Mesendoderm (in vitro differentiated cells): ENCODE results near the gene PTPN2.

Experiments used
- DNase-seq: peaks from one replicate; pipeline ENCODE4 v3.0.0; 2013
- H2AK5ac ChIP-seq: 2 replicates; pipeline ENCODE4 v1.6.1; 2013; ENCODE audit warnings: low read length, inconsistent platforms
- H2BK120ac ChIP-seq: 2 replicates; pipeline ENCODE4 v1.6.1; 2013; ENCODE audit warnings: low read depth, mild to moderate bottlenecking, low read length, moderate library complexity, mixed read lengths
- H2BK15ac ChIP-seq: replicated peaks from 2 replicates; pipeline ENCODE4 v1.6.1; 2013; ENCODE audit warnings: low read depth, mild to moderate bottlenecking, moderate library complexity
- H2BK5ac ChIP-seq: 2 replicates; pipeline ENCODE4 v1.6.1; 2013; ENCODE audit warnings: low read length, inconsistent platforms
- H3K18ac ChIP-seq: 2 replicates; pipeline ENCODE4 v1.6.1; 2013; ENCODE audit warnings: mild to moderate bottlenecking, low read length, mixed read lengths
- H3K23ac ChIP-seq: one replicate; pipeline ENCODE4 v1.6.1; 2013; ENCODE audit warnings: low read length
- H3K27ac ChIP-seq: 2 replicates; pipeline ENCODE4 v1.5.1; 2013; ENCODE audit warnings: low read depth, mild to moderate bottlenecking, inconsistent platforms, low read length, moderate library complexity
- H3K27me3 ChIP-seq: 2 replicates; pipeline ENCODE4 v1.6.1; 2013; ENCODE audit warnings: low read length, control low read depth, mild to moderate bottlenecking, inconsistent platforms; ENCODE audit not compliant: insufficient read depth, poor library complexity
- H3K36me3 ChIP-seq: 2 replicates; pipeline ENCODE4 v1.6.1; 2013; ENCODE audit warnings: low read length, inconsistent platforms; ENCODE audit not compliant: control insufficient read depth, insufficient read depth
- H3K4ac ChIP-seq: one replicate; pipeline ENCODE4 v1.6.1; 2013; ENCODE audit warnings: low read depth, mild to moderate bottlenecking, low read length, moderate library complexity
- H3K4me1 ChIP-seq: 2 replicates; pipeline ENCODE4 v1.6.1; 2013; ENCODE audit warnings: low read depth, low read length, inconsistent platforms; ENCODE audit not compliant: control insufficient read depth
- H3K4me2 ChIP-seq: 2 replicates; pipeline ENCODE4 v1.6.1; 2013; ENCODE audit warnings: low read length
- H3K4me3 ChIP-seq: 2 replicates; pipeline ENCODE4 v1.5.1; 2013; ENCODE audit warnings: mild to moderate bottlenecking, low read length
- H3K56ac ChIP-seq: one replicate; pipeline ENCODE4 v1.6.1; 2013; ENCODE audit warnings: low read length
- H3K79me1 ChIP-seq: 2 replicates; pipeline ENCODE4 v1.6.1; 2013; ENCODE audit warnings: low read length, inconsistent platforms
- H3K79me2 ChIP-seq: 2 replicates; pipeline ENCODE4 v1.6.1; 2013; ENCODE audit warnings: mild to moderate bottlenecking, low read length; ENCODE audit not compliant: control insufficient read depth, insufficient read depth
- H3K9ac ChIP-seq: 2 replicates; pipeline ENCODE4 v1.6.1; 2013; ENCODE audit warnings: low read length, inconsistent platforms
- H4K5ac ChIP-seq: one replicate; pipeline ENCODE4 v1.6.1; 2013; ENCODE audit warnings: low read length
- H4K8ac ChIP-seq: one replicate; pipeline ENCODE4 v1.6.1; 2013; ENCODE audit warnings: low read depth, mild to moderate bottlenecking, control low read depth, low read length, moderate library complexity
- WGBS: extraction: QIAGEN DNeasy Blood & Tissue Kit; methylation state at CpG from one replicate; pipeline ENCODE4 v1.1.7; 2013; ENCODE audit warnings: low lambda C conversion rate, missing lambda C conversion rate; ENCODE audit not compliant: insufficient coverage; ENCODE audit errors: extremely low coverage; 5-methylcytosine and 5-hydroxymethylcytosine counted together

Gene PTPN2

DNA sequence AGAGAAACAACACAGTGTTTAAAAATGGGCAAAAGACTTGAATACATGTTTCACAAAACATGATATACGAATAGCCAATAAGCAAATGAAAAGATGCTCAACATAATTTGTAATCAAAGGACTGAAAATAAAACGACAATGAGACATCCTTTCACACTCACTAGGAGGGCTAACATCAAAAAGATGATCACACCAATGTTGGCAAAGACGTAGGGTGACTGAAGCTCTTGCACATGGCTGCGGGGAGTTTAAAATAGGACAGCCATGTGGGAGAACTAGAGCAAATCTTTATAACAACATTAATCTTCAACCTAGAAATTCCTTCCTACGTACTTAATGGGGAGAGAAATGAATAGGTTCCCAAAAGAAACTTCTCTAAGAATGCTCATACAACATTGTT, 44.6 kb upstream of the PTPN2 start:
- Histone ChIP-seq H3K27me3 (no peaks in the 10 kb centered on the region), H2BK15ac (no peak overlapping the region), H3K4me1 (no peaks in the 10 kb centered on the region), H2BK120ac (no peak overlapping the region), H2BK5ac (no peak overlapping the region), H3K4me2 (no peak overlapping the region), H4K8ac (no peak overlapping the region), H3K27ac (no peak overlapping the region), H3K36me3 (no peaks in the 10 kb centered on the region), H3K4me3 (no peak overlapping the region), H3K18ac (no peak overlapping the region), H2AK5ac (no peak overlapping the region), H3K56ac (no peak overlapping the region), H4K5ac (no peak overlapping the region), H3K23ac (no peak overlapping the region), H3K9ac (no peak overlapping the region), H3K79me1 (no peaks in the 10 kb centered on the region), H3K79me2 (no peaks in the 10 kb centered on the region), H3K4ac (no peak overlapping the region)
- DNase-seq: no peak
- no CpG with 5 or more reads among the region's 5 CpGs for WGBS

DNA sequence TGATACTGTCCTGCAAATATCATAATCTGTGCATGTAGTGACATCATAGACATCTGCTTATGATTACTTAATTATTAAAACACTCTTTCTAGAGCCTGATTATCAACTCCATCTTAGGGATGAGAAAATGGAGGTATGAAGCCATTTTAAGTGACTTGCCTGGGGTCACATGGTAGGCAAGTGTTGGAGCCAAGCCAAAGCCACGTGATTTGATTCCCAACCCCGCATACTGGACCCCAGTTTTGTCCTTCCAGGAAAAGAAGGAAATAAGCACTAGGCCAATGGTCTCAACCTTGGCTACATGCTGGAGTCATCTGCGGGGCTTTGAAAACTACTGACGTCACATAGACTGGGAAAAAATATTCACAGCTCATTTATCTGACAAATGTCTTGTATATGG, 44.2 kb upstream of the PTPN2 start:
- Histone ChIP-seq H3K27me3 (no peaks in the 10 kb centered on the region), H3K4ac (no peak overlapping the region), H3K79me1 (no peaks in the 10 kb centered on the region), H3K79me2 (no peaks in the 10 kb centered on the region), H3K9ac (no peak overlapping the region), H2BK120ac (no peak overlapping the region), H3K23ac (no peak overlapping the region), H2BK15ac (no peak overlapping the region), H3K4me1 (no peaks in the 10 kb centered on the region), H3K4me3 (no peak overlapping the region), H3K56ac (no peak overlapping the region), H3K4me2 (no peak overlapping the region), H2BK5ac (no peak overlapping the region), H3K27ac (no peak overlapping the region), H2AK5ac (no peak overlapping the region), H3K18ac (no peak overlapping the region), H4K8ac (no peak overlapping the region), H3K36me3 (no peaks in the 10 kb centered on the region), H4K5ac (no peak overlapping the region)
- no peak for DNase-seq
- no CpG with 5 or more reads among the region's 4 CpGs for WGBS

DNA sequence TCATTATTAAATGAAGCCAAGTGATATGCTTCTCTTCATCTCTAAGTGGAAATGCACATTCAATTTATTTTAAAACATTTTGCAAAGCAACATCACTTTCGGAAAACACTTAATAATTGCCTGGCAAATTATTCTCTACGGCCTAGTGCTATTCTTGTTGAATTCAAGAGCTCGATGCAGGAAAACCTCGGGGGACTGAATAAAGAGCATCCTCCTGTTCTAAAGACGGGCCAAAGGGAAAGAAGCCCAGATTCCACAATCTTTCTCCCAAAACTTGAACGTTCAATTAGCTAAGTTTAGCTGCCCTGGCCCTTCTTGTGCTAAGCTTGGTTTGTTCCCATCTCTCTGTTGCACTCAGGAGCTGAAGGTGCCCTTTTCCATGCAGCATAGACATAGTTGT, 40.6 kb upstream of the PTPN2 start:
- Histone ChIP-seq H2BK5ac (no peak overlapping the region), H3K4ac (no peak overlapping the region), H3K23ac (no peak overlapping the region), H3K79me1 (no peaks in the 10 kb centered on the region), H3K9ac (no peak overlapping the region), H3K79me2 (no peaks in the 10 kb centered on the region), H3K27ac (no peak overlapping the region), H4K8ac (no peak overlapping the region), H2BK15ac (no peak overlapping the region), H3K27me3 (no peaks in the 10 kb centered on the region), H3K56ac (no peak overlapping the region), H3K36me3 (no peaks in the 10 kb centered on the region), H3K4me3 (no peak overlapping the region), H3K4me1 (no peaks in the 10 kb centered on the region), H4K5ac (no peak overlapping the region), H3K4me2 (no peak overlapping the region), H3K18ac (no peak overlapping the region), H2AK5ac (no peak overlapping the region), H2BK120ac (no peak overlapping the region)
- no peak for DNase-seq
- no CpG with 5 or more reads among the region's 6 CpGs for WGBS

DNA sequence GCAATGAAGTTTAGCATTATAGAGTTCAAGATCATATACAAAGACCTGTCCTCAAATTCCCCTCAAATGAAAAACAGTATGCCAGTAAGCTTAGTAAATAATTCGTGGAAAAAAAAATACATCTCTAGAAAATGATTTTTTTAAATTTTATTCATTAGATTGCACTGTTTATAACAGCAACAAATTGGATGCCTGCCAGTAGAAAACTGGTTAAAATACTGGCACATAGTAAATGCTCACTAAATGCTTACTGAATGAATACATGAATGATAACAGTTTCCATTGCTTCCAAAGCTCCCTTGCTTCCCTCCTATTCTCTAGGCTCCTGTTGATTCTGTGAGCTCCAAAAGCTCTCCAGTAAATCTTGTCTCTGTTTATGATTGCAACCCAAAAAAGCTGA, 38.2 kb upstream of the PTPN2 start:
- no peaks in the 10 kb centered on the region for H3K36me3 ChIP-seq
- no peak overlapping the region for H3K23ac ChIP-seq
- H3K79me2 ChIP-seq: no peaks in the 10 kb centered on the region
- no peak overlapping the region for H2AK5ac ChIP-seq
- H3K9ac ChIP-seq: no peak overlapping the region
- H3K4me1 ChIP-seq: no peaks in the 10 kb centered on the region
- no peaks in the 10 kb centered on the region for H3K79me1 ChIP-seq
- no peak overlapping the region for H3K4me3 ChIP-seq
- DNase-seq: no peak
- no peak overlapping the region for H2BK120ac ChIP-seq
- no peak overlapping the region for H3K27ac ChIP-seq
- no peaks in the 10 kb centered on the region for H3K27me3 ChIP-seq
- H3K4me2 ChIP-seq: no peak overlapping the region
- H3K18ac ChIP-seq: no peak overlapping the region
- no peak overlapping the region for H4K5ac ChIP-seq
- no peak overlapping the region for H2BK5ac ChIP-seq
- H3K56ac ChIP-seq: no peak overlapping the region
- WGBS: no CpG with 5 or more reads among the region's 1 CpG
- H3K4ac ChIP-seq: no peak overlapping the region
- H4K8ac ChIP-seq: no peak overlapping the region
- H2BK15ac ChIP-seq: no peak overlapping the region

DNA sequence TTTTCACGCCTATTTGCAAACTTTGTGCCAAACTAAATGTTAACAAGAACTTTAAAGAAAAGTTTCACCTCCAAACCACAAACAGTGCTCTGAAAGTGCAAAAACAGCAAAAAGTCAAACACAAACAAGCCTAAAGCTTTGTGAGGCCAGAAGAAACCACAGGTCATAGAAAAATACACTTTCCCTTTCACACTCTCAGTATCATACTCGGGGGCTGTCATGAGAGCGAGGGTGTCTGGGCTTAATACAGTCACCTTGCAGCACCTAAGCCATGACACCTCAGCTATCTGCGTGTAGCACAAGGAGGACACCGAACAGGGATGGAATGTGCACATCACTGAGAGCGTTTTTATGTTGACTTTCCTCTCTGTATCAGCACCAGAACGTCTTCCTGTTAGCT, 37.1 kb upstream of the PTPN2 start:
- no CpG with 5 or more reads among the region's 7 CpGs for WGBS
- no peak overlapping the region for H2AK5ac ChIP-seq
- no peaks in the 10 kb centered on the region for H3K79me2 ChIP-seq
- H3K4me3 ChIP-seq: no peak overlapping the region
- no peak overlapping the region for H3K18ac ChIP-seq
- no peaks in the 10 kb centered on the region for H3K4me1 ChIP-seq
- no peak overlapping the region for H4K8ac ChIP-seq
- no peak overlapping the region for H3K4me2 ChIP-seq
- no peak overlapping the region for H3K56ac ChIP-seq
- no peaks in the 10 kb centered on the region for H3K79me1 ChIP-seq
- no peak overlapping the region for H4K5ac ChIP-seq
- H3K9ac ChIP-seq: no peak overlapping the region
- no peak overlapping the region for H3K27ac ChIP-seq
- H2BK15ac ChIP-seq: no peak overlapping the region
- DNase-seq: no peak
- H2BK5ac ChIP-seq: no peak overlapping the region
- H2BK120ac ChIP-seq: no peak overlapping the region
- no peak overlapping the region for H3K4ac ChIP-seq
- no peak overlapping the region for H3K23ac ChIP-seq
- no peaks in the 10 kb centered on the region for H3K27me3 ChIP-seq
- H3K36me3 ChIP-seq: no peaks in the 10 kb centered on the region

DNA sequence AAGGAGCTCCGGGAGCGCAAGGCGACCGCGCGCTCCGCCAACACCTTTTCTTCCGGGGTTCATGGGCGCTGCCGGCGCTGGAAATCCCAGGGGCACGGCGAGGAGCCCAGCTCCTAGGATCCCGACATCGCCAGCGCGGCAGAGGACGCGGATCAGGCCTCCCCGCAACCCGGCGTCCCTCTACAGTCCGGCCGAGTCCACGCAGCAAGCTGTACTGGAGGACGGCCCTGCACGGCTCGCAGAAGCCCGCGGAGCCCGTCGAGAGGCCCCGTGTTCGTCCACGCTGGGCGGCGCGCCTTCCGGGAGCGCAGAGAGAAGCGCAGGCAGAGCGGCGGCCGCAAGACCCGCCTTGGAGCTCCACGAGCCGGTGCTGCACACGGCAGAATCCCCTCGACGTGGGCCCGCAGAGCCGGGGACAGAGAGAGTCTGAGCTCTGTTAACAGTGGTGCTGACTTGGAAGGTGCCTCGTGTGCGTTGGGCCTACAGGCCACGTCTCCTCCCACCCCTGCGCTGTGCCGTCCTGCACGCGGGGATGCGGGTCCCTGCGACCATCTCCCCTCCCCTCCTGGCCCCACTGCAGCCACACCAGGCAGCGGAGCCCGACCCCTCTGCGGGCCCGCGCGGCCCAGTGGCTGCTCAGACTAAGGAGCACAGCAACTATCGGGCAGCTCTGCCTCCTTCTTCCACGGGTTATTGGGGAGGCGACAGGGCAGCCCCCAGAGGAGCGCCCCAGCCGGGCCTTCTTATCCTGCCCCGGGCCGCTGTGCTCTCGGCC, 28.1 kb upstream of the PTPN2 start:
- no peak overlapping the region for H2BK5ac ChIP-seq
- H3K79me2 ChIP-seq: no peaks in the 10 kb centered on the region
- H3K79me1 ChIP-seq: no peaks in the 10 kb centered on the region
- H3K4ac ChIP-seq: no peak overlapping the region
- DNase-seq: no peak
- no CpG with 5 or more reads among the region's 75 CpGs for WGBS
- no peak overlapping the region for H3K56ac ChIP-seq
- no peaks in the 10 kb centered on the region for H3K4me1 ChIP-seq
- no peak overlapping the region for H4K5ac ChIP-seq
- H3K18ac ChIP-seq: no peak overlapping the region
- H3K36me3 ChIP-seq: no peaks in the 10 kb centered on the region
- H3K27me3 ChIP-seq: no peaks in the 10 kb centered on the region
- H3K9ac ChIP-seq: no peak overlapping the region
- H2BK15ac ChIP-seq: no peak overlapping the region
- no peak overlapping the region for H3K4me3 ChIP-seq
- H3K27ac ChIP-seq: no peak overlapping the region
- no peak overlapping the region for H3K4me2 ChIP-seq
- H4K8ac ChIP-seq: no peak overlapping the region
- H2AK5ac ChIP-seq: no peak overlapping the region
- H3K23ac ChIP-seq: no peak overlapping the region
- H2BK120ac ChIP-seq: no peak overlapping the region
